Activated T-cell treated with anti-CD3 and anti-CD28 coated beads for 48 hours (primary cell): ENCODE results near the gene CDON.

ENCODE experiments used
- DNase-seq: peaks from one replicate; pipeline ENCODE4 v3.0.0-alpha.2; 2020; ENCODE audit warnings: low read depth

CDON gene

DNA sequence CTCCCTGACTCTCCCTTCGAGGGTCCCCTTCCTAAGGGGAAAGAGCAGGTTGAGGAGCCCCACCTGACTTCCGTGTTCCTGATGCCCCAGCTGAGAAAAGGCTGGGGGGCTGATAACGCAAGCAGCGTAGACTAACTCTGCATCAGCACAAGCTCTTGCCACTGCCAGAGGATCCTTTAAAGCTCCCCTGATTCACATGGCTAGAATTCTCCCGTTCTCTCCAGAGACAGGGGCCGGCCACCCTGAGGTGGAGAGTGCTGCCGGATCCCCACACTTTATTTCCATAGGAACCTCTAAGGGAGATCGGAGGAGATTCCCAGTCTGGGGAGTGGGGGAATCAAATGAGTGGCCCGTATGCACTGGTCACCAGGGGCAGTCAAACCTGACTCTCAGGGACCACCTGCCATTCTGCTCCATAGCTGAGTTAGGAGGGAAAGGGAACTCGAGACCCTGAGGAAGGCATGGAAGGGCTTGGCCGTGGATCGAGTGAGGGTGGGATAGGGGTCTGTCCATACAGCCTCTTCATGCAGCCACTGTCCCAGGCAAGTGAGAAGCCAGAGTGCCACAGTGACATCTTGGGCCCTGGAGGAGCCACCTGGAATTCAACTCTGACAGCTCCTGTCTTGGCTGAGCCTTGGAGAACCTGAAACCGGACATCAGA is 118.2 kb downstream of the CDON start:
- DNase-seq: no peak

DNA sequence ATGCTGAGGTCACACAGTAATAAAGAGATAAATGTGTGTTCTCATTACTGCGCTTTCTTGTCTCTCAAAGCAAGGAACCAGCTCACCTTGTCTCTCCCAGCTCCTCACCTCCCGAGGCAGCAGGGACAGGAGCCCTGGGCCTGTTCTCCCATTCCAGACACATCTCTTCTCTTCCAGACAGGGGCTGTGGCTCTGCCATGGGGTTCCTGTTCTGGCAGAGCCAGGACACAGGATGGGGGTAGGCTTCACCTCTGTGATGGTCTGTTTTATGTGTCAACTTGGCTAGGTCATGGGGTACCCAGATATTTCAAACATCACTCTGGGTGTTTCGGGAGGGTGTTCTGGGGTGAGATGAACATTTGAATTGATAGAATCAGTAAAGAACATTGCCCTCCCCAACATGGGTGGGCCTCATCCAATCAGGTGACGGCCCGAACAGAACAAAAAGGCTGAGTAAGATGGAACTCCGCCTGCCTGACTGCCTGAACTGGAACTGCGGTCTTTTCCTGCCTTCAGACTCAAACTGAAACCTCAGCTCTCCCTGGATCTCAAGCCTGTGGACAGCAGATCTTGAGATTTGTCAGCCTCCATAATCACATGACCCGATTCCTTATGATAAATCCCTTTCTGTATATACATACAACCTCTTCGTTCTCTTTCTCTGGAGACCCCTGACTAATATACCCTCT is 118.9 kb downstream of the CDON start:
- no peak for DNase-seq

GRCh38 chr11:125942771-125943428 is 119.8 kb downstream of the CDON start:
- DNase-seq: no peak

GRCh38 chr11:125941619-125942611 is 120.8 kb downstream of the CDON start:
- DNase-seq: peak; percentile 44

- DNase-seq: no peak
Observed at GRCh38 chr11:125941267-125941618, 121.4 kb downstream of the CDON start.

GRCh38 chr11:125940145-125940544 is 122.5 kb downstream of the CDON start:
- DNase-seq: no peak

DNA sequence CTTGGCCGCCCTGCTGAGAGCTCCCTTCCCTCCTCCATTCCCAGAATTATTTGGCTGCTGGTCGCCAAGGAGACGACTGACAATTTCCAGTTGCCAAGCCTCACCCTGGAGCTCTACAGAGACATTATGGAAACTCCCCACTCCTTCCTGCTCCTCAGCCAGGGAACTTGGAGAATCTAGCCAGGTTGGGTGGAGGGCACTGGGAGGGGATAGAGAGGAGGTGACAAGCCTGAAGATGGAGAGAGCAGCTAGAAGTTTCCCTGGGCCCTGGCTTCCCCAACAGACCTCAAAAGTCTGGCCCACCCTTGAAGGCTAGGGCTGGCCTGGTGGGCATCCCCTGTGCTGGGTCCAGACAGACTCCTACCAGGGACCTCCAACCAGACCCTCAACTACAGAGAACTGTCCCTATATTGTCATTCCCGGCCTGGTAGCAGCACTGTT is 123.6 kb downstream of the CDON start:
- DNase-seq: no peak

GRCh38 chr11:125938418-125938817 is 124.2 kb downstream of the CDON start:
- DNase-seq: no peak

GRCh38 chr11:125935618-125936199 is 127.0 kb downstream of the CDON start:
- no peak for DNase-seq

DNA sequence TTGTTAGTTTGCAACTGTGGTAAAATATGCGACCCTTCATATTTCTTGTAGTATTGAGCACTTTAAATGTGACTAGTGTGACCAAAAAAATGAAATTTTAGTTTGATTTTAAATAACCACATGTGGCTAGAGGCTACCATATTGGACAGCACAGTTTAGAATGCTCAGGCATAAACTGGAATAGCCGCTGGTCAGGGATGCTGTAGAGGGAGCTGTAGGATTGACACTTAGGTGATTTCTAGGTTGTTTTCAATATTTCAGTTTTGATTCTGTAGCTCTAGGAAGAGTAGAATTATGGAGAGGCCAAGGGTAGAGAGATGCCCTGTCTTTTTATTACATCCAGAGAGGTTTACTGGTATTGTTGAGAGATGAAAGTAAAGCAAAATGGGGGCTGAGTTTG is 127.6 kb downstream of the CDON start:
- DNase-seq: no peak

GRCh38 chr11:125934473-125934872 is 128.2 kb downstream of the CDON start:
- DNase-seq: no peak

GRCh38 chr11:125933030-125933813 is 129.4 kb downstream of the CDON start:
- DNase-seq: peak; percentile 12

- DNase-seq: no peak
Observed at GRCh38 chr11:125932301-125932700, 130.4 kb downstream of the CDON start.

DNA sequence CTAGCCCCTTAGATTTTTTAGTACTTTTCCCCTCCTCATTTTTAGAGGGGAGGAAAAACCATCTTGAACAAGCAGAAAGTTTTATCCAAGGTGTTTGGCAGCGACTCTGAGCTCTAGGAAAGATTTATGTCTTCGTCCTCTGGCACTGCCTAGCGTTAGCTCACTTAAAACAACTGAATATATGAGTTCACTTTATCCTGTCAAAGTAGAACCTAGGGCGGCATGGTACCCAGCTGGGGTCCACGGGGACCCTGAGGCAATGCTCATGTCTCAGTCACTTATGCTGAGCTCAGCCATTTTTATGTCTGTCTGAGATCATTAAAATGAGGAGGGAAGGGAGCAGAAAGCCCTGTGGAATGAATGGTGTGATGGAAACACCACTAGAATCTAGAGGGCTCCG is 131.0 kb downstream of the CDON start:
- no peak for DNase-seq

- DNase-seq: no peak
Observed at GRCh38 chr11:125931116-125931515, 131.6 kb downstream of the CDON start.

- DNase-seq: no peak
Observed at GRCh38 chr11:125930076-125930450, 132.6 kb downstream of the CDON start.

DNA sequence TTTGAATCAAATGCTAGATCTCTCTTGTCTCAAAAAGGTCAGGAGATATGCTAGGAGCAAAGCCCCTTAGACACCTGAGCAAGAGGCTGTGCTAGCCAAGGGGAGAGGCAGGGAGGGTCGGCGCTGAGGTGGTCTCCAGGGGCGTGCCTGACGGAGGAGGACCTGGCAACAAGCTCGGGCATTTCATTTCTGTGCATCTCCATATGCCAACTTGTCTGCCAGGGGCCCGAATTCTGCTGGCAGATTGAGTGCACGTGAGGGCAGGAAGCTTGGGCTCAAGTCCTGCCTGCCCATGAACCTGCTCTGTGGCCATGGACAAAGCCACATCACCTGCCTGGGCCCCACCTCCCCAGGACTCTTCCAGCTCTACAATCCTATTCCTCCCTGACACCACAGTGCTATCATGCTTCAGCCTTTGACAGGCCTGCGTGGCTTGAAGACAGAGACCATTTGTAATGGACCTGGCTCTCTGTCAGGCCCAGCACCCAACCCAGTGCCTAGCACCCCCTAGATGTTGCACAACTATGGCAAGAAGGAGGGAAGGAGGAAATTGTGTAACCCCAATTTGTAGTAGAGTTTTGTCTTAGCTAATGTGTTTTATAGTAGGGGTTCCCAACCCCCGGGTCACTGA is 133.1 kb downstream of the CDON start:
- no peak for DNase-seq

- DNase-seq: no peak
Observed at GRCh38 chr11:125926682-125927081, 136.0 kb downstream of the CDON start.

DNA sequence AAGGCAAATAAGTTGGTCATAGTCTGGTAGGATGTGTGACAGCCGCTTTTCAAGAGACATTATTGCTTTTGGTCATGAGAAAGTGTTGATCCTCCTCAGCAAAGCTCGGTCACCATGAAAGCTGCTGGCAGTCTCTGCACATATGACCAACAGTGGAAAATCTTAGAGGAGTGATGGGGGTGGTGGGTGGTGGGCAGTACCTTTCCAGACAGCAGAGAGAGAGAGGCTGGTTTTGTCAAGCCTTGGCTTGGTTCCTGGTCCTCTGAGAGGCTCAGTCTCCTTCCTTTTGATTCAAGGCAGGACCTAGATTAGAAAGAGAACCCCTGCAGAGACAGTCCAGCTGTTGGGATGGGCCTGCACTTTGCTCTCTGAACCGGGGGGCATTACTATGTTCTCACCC is 136.9 kb downstream of the CDON start:
- no peak for DNase-seq

DNA sequence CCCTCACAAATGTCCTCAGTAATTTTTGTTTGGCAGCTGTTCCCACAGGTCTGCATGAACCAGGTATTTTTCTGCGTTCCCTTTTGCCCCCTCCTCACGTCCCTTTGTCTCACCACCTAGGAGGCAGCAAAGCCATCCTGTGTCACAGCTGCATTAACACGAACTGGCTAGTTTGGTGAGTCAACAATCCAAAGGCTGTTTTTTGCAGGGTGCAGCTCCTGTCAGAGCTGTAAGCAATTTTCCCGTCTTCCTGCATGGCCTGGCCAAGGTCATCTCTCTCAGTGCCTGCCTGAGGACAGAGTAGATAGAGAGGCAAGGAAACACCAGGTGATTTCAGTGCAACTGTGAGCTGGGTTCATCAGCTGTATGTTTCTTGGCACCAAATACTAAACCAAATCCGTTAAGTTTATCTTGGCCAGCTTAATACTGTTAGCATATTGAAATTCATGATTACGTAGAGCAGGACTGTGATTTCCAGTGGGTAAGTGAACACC is 137.4 kb downstream of the CDON start:
- DNase-seq: no peak
